IMR-90 (cell line): ENCODE data around the gene DUSP22. TPM values are rescaled to one million over a fixed set of nuclear protein-coding genes. Genes with fewer than 3 reads are reported as not detected.

Source experiments
- ATAC-seq: fragments of 200-7000 bp; cut with Tn5 transposase; 2 replicates; pipeline ENCODE4 v1.9.1; 2020; ENCODE audit warnings: low read depth, mild to moderate bottlenecking, moderate library complexity
- BruUV-seq: library from RNA; stranded (reverse); fragments of 400-500 nt; replicated peaks from 2 replicates; lab custom pipeline; 2021; lab: Mats Ljungman, UMichigan
- CTCF ChIA-PET: fragments of 300-600 bp; formaldehyde crosslinking; extraction: SDS; loops from one replicate; lab custom pipeline; 2021; ENCODE audit warnings: antibody characterized with exemption; lab: Yijun Ruan, JAX
- POLR2A ChIA-PET: fragments of 300-600 bp; sonication (Branson Sonifier 250); formaldehyde crosslinking; loops from one replicate; lab custom pipeline; 2022; ENCODE audit warnings: antibody characterized with exemption; ENCODE audit not compliant: unreplicated experiment; lab: Charles Lee
- DNase-seq: peaks from one replicate; pipeline ENCODE4 v3.0.0; 2013
- H2AFZ ChIP-seq: replicated peaks from 2 replicates; pipeline ENCODE3; 2013; ENCODE audit warnings: low read length, mild to moderate bottlenecking; ENCODE audit not compliant: poor library complexity
- H2AK5ac ChIP-seq: 2 replicates; pipeline ENCODE4 v1.6.1; 2013; ENCODE audit warnings: low read depth, low read length, inconsistent platforms
- H2AK9ac ChIP-seq: replicated peaks from 2 replicates; pipeline ENCODE3; 2013; ENCODE audit warnings: mild to moderate bottlenecking, low read depth, low read length, moderate library complexity; ENCODE audit not compliant: poor library complexity
- H2BK120ac ChIP-seq: 2 replicates; pipeline ENCODE4 v1.6.1; 2013; ENCODE audit warnings: low read depth, low read length, inconsistent platforms
- H2BK15ac ChIP-seq: 3 replicates; pipeline ENCODE4 v1.6.1; 2013; ENCODE audit warnings: low read depth, low read length, inconsistent platforms
- H2BK20ac ChIP-seq: 2 replicates; pipeline ENCODE4 v1.6.1; 2013; ENCODE audit warnings: low read depth, mild to moderate bottlenecking, inconsistent platforms, low read length, moderate library complexity
- H2BK5ac ChIP-seq: 2 replicates; pipeline ENCODE4 v1.6.1; 2013; ENCODE audit warnings: mild to moderate bottlenecking, low read depth, low read length, inconsistent platforms; ENCODE audit not compliant: poor library complexity, severe bottlenecking
- H3K14ac ChIP-seq: replicated peaks from 2 replicates; pipeline ENCODE4 v1.6.1; 2013; ENCODE audit warnings: low read depth, low read length, inconsistent platforms
- H3K18ac ChIP-seq: 2 replicates; pipeline ENCODE4 v1.6.1; 2013; ENCODE audit warnings: low read depth, low read length, control low read depth
- H3K23ac ChIP-seq: 2 replicates; pipeline ENCODE4 v1.6.1; 2013; ENCODE audit warnings: low read depth, low read length, inconsistent platforms
- H3K27ac ChIP-seq: 2 replicates; pipeline ENCODE4 v1.5.1; 2013; ENCODE audit warnings: mild to moderate bottlenecking, control low read depth, low read length; ENCODE audit not compliant: insufficient read depth
- H3K27me3 ChIP-seq: 2 replicates; pipeline ENCODE4 v1.6.1; 2013; ENCODE audit warnings: low read length; ENCODE audit not compliant: control insufficient read depth, insufficient read depth
- H3K36me3 ChIP-seq: 2 replicates; pipeline ENCODE4 v1.6.1; 2013; ENCODE audit warnings: low read length, mixed read lengths; ENCODE audit not compliant: control insufficient read depth, insufficient read depth
- H3K4ac ChIP-seq: 2 replicates; pipeline ENCODE4 v1.6.1; 2013; ENCODE audit warnings: low read depth, low read length, inconsistent platforms
- H3K4me1 ChIP-seq: 2 replicates; pipeline ENCODE4 v1.6.1; 2013; ENCODE audit warnings: low read length, mixed read lengths; ENCODE audit not compliant: control insufficient read depth, insufficient read depth
- H3K4me2 ChIP-seq: 2 replicates; pipeline ENCODE4 v1.6.1; 2013; ENCODE audit warnings: low read depth, mild to moderate bottlenecking, control low read depth, low read length, moderate library complexity
- H3K4me3 ChIP-seq: 2 replicates; pipeline ENCODE4 v1.5.1; 2013; ENCODE audit warnings: low read depth, mild to moderate bottlenecking, control low read depth, low read length, moderate library complexity; ENCODE audit not compliant: insufficient read depth
- H3K56ac ChIP-seq: 2 replicates; pipeline ENCODE4 v1.6.1; 2013; ENCODE audit warnings: low read length, inconsistent platforms; ENCODE audit not compliant: insufficient read depth; ENCODE audit errors: extremely low read depth
- H3K79me1 ChIP-seq, 2 experiments: 2 replicates each; pipeline ENCODE4 v1.6.1; 2013; ENCODE audit warnings: low read length in 2 of 2, inconsistent platforms in 1 of 2, low read depth in 1 of 2
- H3K9ac ChIP-seq: 2 replicates; pipeline ENCODE4 v1.6.1; 2013; ENCODE audit warnings: low read depth, low read length, control low read depth
- H3K9me1 ChIP-seq: 2 replicates; pipeline ENCODE4 v1.6.1; 2013; ENCODE audit warnings: low read length, inconsistent platforms; ENCODE audit not compliant: insufficient read depth
- H3K9me3 ChIP-seq: 2 replicates; pipeline ENCODE4 v1.6.1; 2013; ENCODE audit warnings: low read length; ENCODE audit not compliant: control insufficient read depth, insufficient read depth
- H4K20me1 ChIP-seq: 2 replicates; pipeline ENCODE4 v1.6.1; 2013; ENCODE audit warnings: low read length, inconsistent platforms; ENCODE audit not compliant: insufficient read depth
- H4K5ac ChIP-seq: 2 replicates; pipeline ENCODE4 v1.6.1; 2013; ENCODE audit warnings: mild to moderate bottlenecking, low read depth, low read length, control low read depth
- H4K8ac ChIP-seq, 2 experiments: 2 replicates each; pipeline ENCODE4 v1.6.1; 2013; ENCODE audit warnings: low read depth in 2 of 2, low read length in 2 of 2, control low read depth in 1 of 2, inconsistent platforms in 1 of 2
- H4K91ac ChIP-seq: 2 replicates; pipeline ENCODE4 v1.6.1; 2013; ENCODE audit warnings: low read depth, low read length, inconsistent platforms; ENCODE audit not compliant: insufficient read depth
- CEBPB ChIP-seq: IDR thresholded peaks from 2 replicates; pipeline ENCODE4 v1.6.1; 2012; ENCODE audit warnings: low read depth, low read length, improper control_type of control experiment
- CHD1 ChIP-seq: IDR thresholded peaks from 2 replicates; pipeline ENCODE4 v1.6.1; 2012; ENCODE audit warnings: low read depth, low read length, improper control_type of control experiment
- FOS ChIP-seq: fragments of 150-350 bp; IDR thresholded peaks from 2 replicates; pipeline ENCODE4 v1.6.1; 2016; ENCODE audit warnings: low read depth, low read length
- MXI1 ChIP-seq: IDR thresholded peaks from 2 replicates; pipeline ENCODE4 v1.6.1; 2012; ENCODE audit warnings: low read depth, mild to moderate bottlenecking, low read length, moderate library complexity, borderline replicate concordance
- NFE2L2 ChIP-seq: fragments of 150-350 bp; IDR thresholded peaks from 2 replicates; pipeline ENCODE4 v1.6.1; 2016; ENCODE audit warnings: low read depth, mild to moderate bottlenecking, low read length
- POLR2A ChIP-seq: IDR thresholded peaks from 2 replicates; pipeline ENCODE4 v1.6.1; 2012; ENCODE audit warnings: mild to moderate bottlenecking, low read depth, low read length
- RAD21 ChIP-seq: IDR thresholded peaks from 2 replicates; pipeline ENCODE4 v1.6.1; 2012; ENCODE audit warnings: low read length, improper control_type of control experiment
- RCOR1 ChIP-seq: IDR thresholded peaks from 2 replicates; pipeline ENCODE4 v1.6.1; 2012; ENCODE audit warnings: mild to moderate bottlenecking, low read length, improper control_type of control experiment; ENCODE audit not compliant: insufficient replicate concordance
- WGBS, 2 experiments: methylation state at CpG; one replicate each; pipeline versions ENCODE4 v1.1.5 to v1.1.7; 2013; ENCODE audit warnings: missing lambda C conversion rate in 2 of 2; ENCODE audit not compliant: insufficient read length in 1 of 2; ENCODE audit errors: extremely low coverage in 2 of 2; 5-methylcytosine and 5-hydroxymethylcytosine counted together
- dilution Hi-C: fragments of 300-500 bp; cut with HindIII; formaldehyde crosslinking; loops from one replicate; pipeline ENCODE4 v1.14.3; 2018; ENCODE audit warnings: low sequenced_read_pairs; ENCODE audit not compliant: unreplicated experiment
- in situ Hi-C: fragments of 300-500 bp; cut with MboI; formaldehyde crosslinking; loops from 3 replicates; pipeline ENCODE4 v1.14.3; 2019; ENCODE audit warnings: low sequenced_read_pairs, inconsistent platforms, mixed read lengths
- intact Hi-C: fragments of 100-400 bp; cut with micrococcal nuclease; formaldehyde crosslinking; loops from 2 replicates; pipeline ENCODE4 v1.10.0; 2022
- polyA plus RNA-seq, 3 experiments: library from polyadenylated mRNA; depleted of rRNA; stranded (reverse); fragments of >200 nt; gene quantifications; 2 replicates each; pipeline ENCODE4 v1.2.3, GENCODE V29; 2012; ENCODE audit warnings: low replicate concordance in 1 of 3
- total RNA-seq: library from RNA; depleted of rRNA; stranded (reverse); fragments of >200 nt; gene quantifications from 2 replicates; pipeline ENCODE4 v1.2.3, GENCODE V29; 2012
- TF ChIP-seq, protein P1 (sequence below): fragments of 150-350 bp; IDR thresholded peaks from 2 replicates; pipeline ENCODE4 v1.6.1; 2017; ENCODE audit warnings: mild to moderate bottlenecking, antibody characterized with exemption, low read length, low read depth
- TF ChIP-seq, protein P2 (sequence below): conservative IDR thresholded peaks from 2 replicates; pipeline ENCODE4 v1.5.1; 2012; ENCODE audit warnings: mild to moderate bottlenecking, low read depth, low read length, improper control_type of control experiment
- TF ChIP-seq, protein P3 (sequence below): fragments of 150-350 bp; IDR thresholded peaks from 2 replicates; pipeline ENCODE4 v1.6.1; 2016; ENCODE audit warnings: low read depth, mild to moderate bottlenecking, low read length, moderate library complexity, borderline replicate concordance

Gene DUSP22
- total and polyA plus RNA-seq, 2 of the 4 experiments (the other 2 are of a cell fraction): 7.1 to 8.2 TPM

DNA sequence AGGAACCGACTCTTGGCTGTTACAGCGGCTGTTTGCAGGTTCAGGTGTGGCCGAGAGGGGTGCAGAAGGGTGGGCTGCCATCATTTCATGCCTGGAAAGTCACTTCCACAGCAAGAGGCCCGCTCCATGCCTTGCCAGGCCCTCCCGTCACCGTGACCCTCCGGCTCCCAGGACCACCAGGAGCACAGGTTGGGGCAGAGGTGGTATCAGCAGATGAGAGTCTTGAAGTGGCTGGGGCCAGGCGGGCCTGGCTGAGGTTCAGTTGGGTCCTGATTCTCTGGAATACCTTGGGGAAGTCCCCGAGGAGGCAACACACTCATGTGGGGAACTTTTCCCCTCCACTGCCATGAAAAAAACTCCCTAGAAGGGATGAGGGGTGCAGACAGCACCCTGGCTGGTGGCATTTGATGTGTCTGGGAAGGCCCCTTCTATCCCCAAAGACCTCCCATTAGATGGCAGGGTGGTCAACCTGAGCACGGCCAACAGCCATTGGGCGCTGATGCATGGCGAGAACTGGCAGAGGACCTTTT, 65.0 kb downstream of the DUSP22 start:
- no peak overlapping the region for H3K4me3 ChIP-seq
- no peak overlapping the region for H4K5ac ChIP-seq
- H3K9me3 ChIP-seq: peaks cover 14% of the 10 kb centered on the region; the same call in 1 of the 2 replicates
- DNase-seq (no peak), ATAC-seq (no peak)
- H4K8ac ChIP-seq: no peak overlapping the region
- no peak overlapping the region for H2BK20ac ChIP-seq
- in situ Hi-C loops (no loop called here), intact Hi-C loops (no loop called here), dilution Hi-C loops (no loop called here)
- no peak overlapping the region for H2AK5ac ChIP-seq
- POLR2A ChIA-PET: no interaction called here
- no peak overlapping the region for H4K91ac ChIP-seq
- CTCF ChIA-PET: no interaction called here
- H3K4me1 ChIP-seq: no peaks in the 10 kb centered on the region
- H3K56ac ChIP-seq: no peak overlapping the region
- H3K27me3 ChIP-seq: no peaks in the 10 kb centered on the region
- H3K18ac ChIP-seq: no peak overlapping the region
- H3K4ac ChIP-seq: no peak overlapping the region
- H2AFZ ChIP-seq: peak overlapping the region; percentile 25
- no TSS peak for BruUV-seq
- 78% methylated on average over 9 of the region's 12 CpGs; no CpG with 5 or more reads in 1 of the 2 experiments for WGBS, 2 experiments
- no peak overlapping the region for H3K14ac ChIP-seq
- no peaks in the 10 kb centered on the region for H3K9me1 ChIP-seq
- no peak overlapping the region for H3K27ac ChIP-seq
- no peak overlapping the region for H2BK15ac ChIP-seq
- no peak overlapping the region for H2BK5ac ChIP-seq
- H3K4me2 ChIP-seq: no peak overlapping the region
- H3K36me3 ChIP-seq: no peaks in the 10 kb centered on the region
- no peak for TF ChIP-seq POLR2A
- no peak for TF ChIP-seq NFE2L2
- TF ChIP-seq, protein P1, sequence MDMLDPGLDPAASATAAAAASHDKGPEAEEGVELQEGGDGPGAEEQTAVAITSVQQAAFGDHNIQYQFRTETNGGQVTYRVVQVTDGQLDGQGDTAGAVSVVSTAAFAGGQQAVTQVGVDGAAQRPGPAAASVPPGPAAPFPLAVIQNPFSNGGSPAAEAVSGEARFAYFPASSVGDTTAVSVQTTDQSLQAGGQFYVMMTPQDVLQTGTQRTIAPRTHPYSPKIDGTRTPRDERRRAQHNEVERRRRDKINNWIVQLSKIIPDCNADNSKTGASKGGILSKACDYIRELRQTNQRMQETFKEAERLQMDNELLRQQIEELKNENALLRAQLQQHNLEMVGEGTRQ: no peak
- no peak for TF ChIP-seq CEBPB
- TF ChIP-seq CHD1: no peak
- TF ChIP-seq, protein P2, sequence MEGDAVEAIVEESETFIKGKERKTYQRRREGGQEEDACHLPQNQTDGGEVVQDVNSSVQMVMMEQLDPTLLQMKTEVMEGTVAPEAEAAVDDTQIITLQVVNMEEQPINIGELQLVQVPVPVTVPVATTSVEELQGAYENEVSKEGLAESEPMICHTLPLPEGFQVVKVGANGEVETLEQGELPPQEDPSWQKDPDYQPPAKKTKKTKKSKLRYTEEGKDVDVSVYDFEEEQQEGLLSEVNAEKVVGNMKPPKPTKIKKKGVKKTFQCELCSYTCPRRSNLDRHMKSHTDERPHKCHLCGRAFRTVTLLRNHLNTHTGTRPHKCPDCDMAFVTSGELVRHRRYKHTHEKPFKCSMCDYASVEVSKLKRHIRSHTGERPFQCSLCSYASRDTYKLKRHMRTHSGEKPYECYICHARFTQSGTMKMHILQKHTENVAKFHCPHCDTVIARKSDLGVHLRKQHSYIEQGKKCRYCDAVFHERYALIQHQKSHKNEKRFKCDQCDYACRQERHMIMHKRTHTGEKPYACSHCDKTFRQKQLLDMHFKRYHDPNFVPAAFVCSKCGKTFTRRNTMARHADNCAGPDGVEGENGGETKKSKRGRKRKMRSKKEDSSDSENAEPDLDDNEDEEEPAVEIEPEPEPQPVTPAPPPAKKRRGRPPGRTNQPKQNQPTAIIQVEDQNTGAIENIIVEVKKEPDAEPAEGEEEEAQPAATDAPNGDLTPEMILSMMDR: no peak
- TF ChIP-seq FOS: no peak
- TF ChIP-seq MXI1: no peak
- TF ChIP-seq RAD21: no peak
- TF ChIP-seq, protein P3, sequence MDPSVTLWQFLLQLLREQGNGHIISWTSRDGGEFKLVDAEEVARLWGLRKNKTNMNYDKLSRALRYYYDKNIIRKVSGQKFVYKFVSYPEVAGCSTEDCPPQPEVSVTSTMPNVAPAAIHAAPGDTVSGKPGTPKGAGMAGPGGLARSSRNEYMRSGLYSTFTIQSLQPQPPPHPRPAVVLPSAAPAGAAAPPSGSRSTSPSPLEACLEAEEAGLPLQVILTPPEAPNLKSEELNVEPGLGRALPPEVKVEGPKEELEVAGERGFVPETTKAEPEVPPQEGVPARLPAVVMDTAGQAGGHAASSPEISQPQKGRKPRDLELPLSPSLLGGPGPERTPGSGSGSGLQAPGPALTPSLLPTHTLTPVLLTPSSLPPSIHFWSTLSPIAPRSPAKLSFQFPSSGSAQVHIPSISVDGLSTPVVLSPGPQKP: no peak
- no peak for TF ChIP-seq RCOR1
- H3K23ac ChIP-seq: no peak overlapping the region
- H4K20me1 ChIP-seq: no peaks in the 10 kb centered on the region
- H2AK9ac ChIP-seq: peak overlapping the region; percentile 20
- no peak overlapping the region for H2BK120ac ChIP-seq
- H3K9ac ChIP-seq: no peak overlapping the region
- no peaks in the 10 kb centered on the region for H3K79me1 ChIP-seq
